Smooth muscle cell of the brain vasculature (primary cell): ENCODE results near the gene PPP1R3F.
"Not testable (repeated sequence)": the region's sequence is repeated elsewhere in the genome, so short reads cannot be mapped to it uniquely, and the experiment has no call there.

Source experiments
- DNase-seq: peaks from one replicate; pipeline ENCODE4 v3.0.0-alpha.2; 2012; ENCODE audit warnings: low read depth, low spot score

PPP1R3F gene

GRCh38 chrX:49312176-49312575 is 42.6 kb downstream of the PPP1R3F start:
- DNase-seq: no peak

- DNase-seq: no peak
These were observed 46.5 kb downstream of the PPP1R3F start for GRCh38 chrX:49316085-49316484.

GRCh38 chrX:49321737-49322136 is 52.1 kb downstream of the PPP1R3F start, which contains the start of gene GAGE12J:
Gene GAGE12J, plus strand, starts transcription at chrX:49322037. Its CDS starts 1,157 bp downstream, at chrX:49323194.
- not testable (repeated sequence) for DNase-seq

GRCh38 chrX:49322266-49322665 is 52.7 kb downstream of the PPP1R3F start:
- not testable (repeated sequence) for DNase-seq

GRCh38 chrX:49323735-49324134 is 54.1 kb downstream of the PPP1R3F start:
- not testable (repeated sequence) for DNase-seq

- DNase-seq: not testable (repeated sequence)
These were observed 60.8 kb downstream of the PPP1R3F start for GRCh38 chrX:49330421-49330820.

- DNase-seq: not testable (repeated sequence)
These were observed 61.7 kb downstream of the PPP1R3F start, which contains the start of gene GAGE13 for GRCh38 chrX:49331282-49331681. Gene GAGE13, plus strand, starts transcription at chrX:49331582. Its CDS starts 1,156 bp downstream, at chrX:49332738.

GRCh38 chrX:49331841-49332240 is 62.2 kb downstream of the PPP1R3F start:
- not testable (repeated sequence) for DNase-seq
